GM19463 (cell line): ENCODE results near the gene FREM1.
"Not testable (repeated sequence)": the region's sequence is repeated elsewhere in the genome, so short reads cannot be mapped to it uniquely, and the experiment has no call there.

Experiments
- ATAC-seq: cut with Tn5 transposase; IDR thresholded peaks from one replicate; pipeline ENCODE4 v1.9.1; 2021; ENCODE audit warnings: mild to moderate bottlenecking, moderate library complexity; ENCODE audit not compliant: unreplicated experiment

FREM1 gene

DNA sequence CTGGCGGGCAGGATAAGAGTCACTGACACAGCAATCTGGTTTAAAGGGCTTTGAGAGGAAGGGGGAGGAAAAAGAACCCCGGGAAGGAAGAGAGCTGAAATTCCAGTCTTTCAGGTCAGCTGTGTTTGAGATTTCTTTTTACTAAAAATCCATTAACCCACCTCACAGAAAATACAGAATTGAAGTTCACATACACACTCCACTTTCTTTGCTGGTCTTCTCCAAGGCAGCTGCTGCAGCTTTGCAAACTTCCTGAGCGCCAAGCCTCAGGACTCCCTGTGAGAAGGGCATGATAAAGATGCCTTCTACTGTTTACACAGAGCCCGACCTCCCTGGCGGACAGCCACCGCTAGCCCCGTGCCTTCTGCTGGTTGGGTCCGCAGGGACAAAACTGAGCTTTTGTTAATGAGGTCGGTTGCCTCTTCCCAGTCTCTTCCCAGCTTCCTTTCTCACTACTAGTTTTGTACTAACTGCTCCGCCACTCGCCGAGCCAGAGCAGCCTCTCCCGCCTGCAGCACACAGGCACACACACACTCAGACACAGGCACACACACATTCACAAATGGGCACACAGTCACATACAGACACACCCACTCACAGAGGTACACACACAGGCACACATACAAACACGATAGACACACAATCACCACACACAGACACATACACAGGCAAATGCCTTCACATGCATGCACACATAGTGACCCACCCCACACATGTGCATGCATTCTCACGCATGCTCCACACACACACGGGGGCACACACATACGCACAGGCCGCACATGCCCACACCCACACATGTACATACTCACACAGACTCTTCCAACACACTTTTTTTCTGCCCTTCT is at the start of gene FREM1:
FREM1 (minus strand) TSS at position 468 of the 845 bp plus-strand sequence. CDS start 41,451 bp downstream, outside the sequence.
- ATAC-seq = no peak

- no peak for ATAC-seq
These were observed 48.8 kb upstream of the FREM1 start for GRCh38 chr9:14958989-14959388.

DNA sequence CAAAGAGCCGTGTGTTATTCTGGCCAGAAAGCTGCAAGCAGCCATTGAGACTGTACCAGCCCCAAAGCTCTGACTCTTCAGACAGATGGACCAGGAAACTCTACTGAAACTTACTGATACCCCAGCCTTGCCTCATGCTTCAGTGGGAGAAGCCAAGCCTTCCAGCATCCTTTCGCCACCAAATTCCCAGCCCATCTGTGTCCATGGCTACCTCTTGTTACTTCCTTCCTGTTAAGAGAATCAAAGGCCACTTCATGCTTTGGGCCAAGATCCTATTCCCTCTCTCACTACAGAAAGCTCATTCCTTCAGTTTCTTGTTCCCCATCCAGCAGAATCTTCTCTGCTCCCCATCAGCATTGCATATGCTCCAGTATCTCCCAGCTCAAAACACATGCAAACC is 46.9 kb upstream of the FREM1 start:
- no peak for ATAC-seq

- ATAC-seq = no peak
These were observed 46.0 kb upstream of the FREM1 start for GRCh38 chr9:14956208-14956607.

- no peak for ATAC-seq
These were observed 35.1 kb upstream of the FREM1 start for GRCh38 chr9:14945351-14945750.

- no peak for ATAC-seq
These were observed 31.5 kb upstream of the FREM1 start for GRCh38 chr9:14941501-14942405.

- ATAC-seq = no peak
These were observed 29.1 kb upstream of the FREM1 start for GRCh38 chr9:14939378-14939777.

- no peak for ATAC-seq
These were observed 27.0 kb upstream of the FREM1 start for GRCh38 chr9:14937216-14937615.

- ATAC-seq = no peak
These were observed 26.3 kb upstream of the FREM1 start for GRCh38 chr9:14936491-14936890.

DNA sequence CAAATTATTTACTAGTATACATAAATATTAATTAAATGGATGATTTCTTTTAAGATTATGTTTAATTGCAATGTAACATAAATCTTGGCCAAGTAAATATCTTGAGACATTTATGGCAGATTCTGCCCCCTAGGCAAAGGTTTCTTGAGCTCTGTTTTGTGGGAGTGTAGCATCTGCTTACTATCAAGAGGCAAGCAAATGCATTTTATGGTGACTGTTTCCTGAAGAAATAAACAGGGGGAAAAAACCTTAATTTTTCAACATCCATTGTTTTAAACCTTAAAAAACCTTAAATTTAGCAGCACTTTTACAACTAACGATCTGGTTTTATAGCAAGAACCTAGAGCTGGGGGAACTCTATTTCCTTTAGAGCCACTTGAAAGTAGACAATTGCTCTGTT is 25.7 kb upstream of the FREM1 start:
- ATAC-seq = no peak

DNA sequence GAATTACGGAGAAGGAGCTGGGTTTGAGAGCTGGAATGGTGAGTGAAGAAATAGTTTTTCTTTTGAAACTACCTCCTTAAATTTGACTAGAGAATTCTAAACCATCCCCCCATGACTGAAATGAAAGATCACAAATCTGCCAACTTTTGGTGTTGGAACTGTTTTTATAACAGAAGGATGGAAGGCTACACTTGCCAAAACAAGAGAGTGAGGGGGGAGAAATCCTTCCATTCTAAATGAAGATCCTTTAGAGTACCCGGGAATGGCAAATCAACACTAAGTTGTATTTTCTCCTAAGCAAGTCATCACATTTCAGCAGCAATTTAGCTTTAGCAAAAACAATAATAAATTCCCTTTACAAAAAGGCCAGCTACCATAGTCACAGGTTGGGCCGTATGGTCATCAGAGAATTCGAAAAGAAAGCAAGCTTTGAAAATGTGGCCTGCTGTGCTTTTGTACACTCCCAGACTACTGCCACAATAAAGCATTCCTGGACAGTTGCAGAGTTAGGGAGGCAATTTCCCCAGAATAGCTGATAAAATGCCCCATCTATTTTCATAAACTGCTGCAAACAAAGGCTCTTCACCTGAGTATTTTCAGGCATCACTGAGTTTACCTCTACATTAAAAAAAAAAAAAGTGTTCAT is 25.0 kb upstream of the FREM1 start:
- no peak for ATAC-seq

- no peak for ATAC-seq
These were observed 22.4 kb upstream of the FREM1 start for GRCh38 chr9:14932641-14933040.

GRCh38 chr9:14932231-14932630 is 22.0 kb upstream of the FREM1 start:
- ATAC-seq = no peak

- ATAC-seq = no peak
These were observed 16.9 kb upstream of the FREM1 start for GRCh38 chr9:14926941-14927624.

DNA sequence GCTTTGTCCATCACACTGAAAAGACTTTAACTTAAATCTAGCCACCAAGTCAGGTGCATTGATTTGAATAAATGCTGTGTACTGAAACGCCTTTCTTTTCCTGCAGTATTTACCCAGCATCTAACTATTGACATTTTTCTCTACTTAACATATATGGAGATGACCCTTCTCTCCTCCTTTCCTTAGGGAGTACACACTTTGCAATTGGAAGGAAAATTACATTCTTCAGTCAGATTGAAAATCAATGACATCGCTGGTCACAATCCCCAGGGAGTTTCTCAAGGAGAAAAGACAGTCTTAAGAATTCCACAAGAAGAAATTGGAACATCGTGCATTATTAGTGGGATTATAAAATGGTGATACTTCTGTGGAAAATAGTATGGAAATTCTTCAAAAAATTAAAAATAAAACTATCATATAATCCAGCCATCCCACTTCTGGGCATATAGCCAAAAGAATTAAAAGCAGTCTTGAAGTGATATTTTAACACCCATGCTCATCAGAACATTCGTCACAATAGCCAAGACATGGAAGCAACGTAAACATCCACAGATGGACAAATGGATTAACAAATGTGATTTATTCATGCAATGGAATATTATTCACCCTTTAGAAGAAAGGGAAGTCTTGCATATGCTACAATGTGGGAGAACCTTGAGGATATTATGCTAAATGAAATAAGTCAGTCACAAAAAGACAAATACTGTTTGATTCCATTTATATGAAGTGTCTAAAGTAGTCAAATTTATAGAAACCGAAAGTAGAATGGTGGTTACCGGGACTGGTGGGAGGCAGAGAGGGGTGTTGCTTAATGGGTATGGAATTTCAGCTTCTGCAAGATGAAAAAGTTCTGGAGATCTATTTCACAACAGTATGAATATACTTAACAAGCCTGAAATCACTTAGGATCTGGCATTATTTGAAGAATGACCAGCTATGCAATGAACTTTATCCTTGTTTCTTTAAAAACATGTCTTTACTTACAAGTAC is 14.3 kb upstream of the FREM1 start:
- no peak for ATAC-seq

GRCh38 chr9:14923701-14924100 is 13.5 kb upstream of the FREM1 start:
- ATAC-seq = no peak

- ATAC-seq = not testable (repeated sequence)
These were observed 10.6 kb upstream of the FREM1 start for GRCh38 chr9:14920805-14921204.

- no peak for ATAC-seq
These were observed 3.1 kb upstream of the FREM1 start for GRCh38 chr9:14913366-14913765.

DNA sequence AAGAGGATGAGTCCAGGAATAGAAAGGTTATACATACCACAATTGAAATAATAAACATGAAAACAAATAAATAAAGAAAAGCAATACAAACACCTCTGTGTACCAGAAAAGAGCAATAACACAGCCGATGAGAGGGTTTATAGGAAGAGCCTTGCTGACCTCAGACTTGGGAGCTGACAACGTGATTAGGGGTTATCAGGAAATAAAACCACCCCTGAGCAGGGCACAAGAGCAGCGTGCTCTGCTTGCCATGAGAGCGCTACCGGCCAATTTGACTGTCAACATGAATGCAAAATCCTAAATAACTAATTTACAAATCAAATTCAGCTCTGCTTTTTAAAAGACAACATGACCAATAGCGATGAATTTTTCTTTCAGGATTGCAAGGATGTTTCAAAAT is 2.6 kb upstream of the FREM1 start:
- no peak for ATAC-seq

- ATAC-seq = no peak
These were observed 818 bp upstream of the FREM1 start for GRCh38 chr9:14911046-14911445.
